Keratinocyte (primary cell): ENCODE results near the gene SMC2. TPM values are rescaled to one million over a fixed set of nuclear protein-coding genes. Genes with fewer than 3 reads are reported as not detected.

Experiments
- DNase-seq: peaks from one replicate; pipeline ENCODE4 v3.0.0-alpha.2; 2011; ENCODE audit warnings: low read depth, missing footprints, low spot score
- FAIRE-seq: peaks from 2 replicates; lab custom pipeline; 2011; peaks lifted over from hg19 to GRCh38; lab: Jason Lieb, UNC
- H2AFZ ChIP-seq: 2 replicates; pipeline ENCODE4 v1.6.0; 2012; ENCODE audit warnings: low read length, control low read depth, inconsistent platforms; ENCODE audit not compliant: control insufficient read depth
- H3K27ac ChIP-seq: 2 replicates; pipeline ENCODE4 v1.5.1; 2011; ENCODE audit warnings: low read length; ENCODE audit not compliant: control insufficient read depth, insufficient read depth
- H3K27me3 ChIP-seq: 3 replicates; pipeline ENCODE4 v1.6.0; 2011; ENCODE audit warnings: low read length; ENCODE audit not compliant: control insufficient read depth, insufficient read depth; ENCODE audit errors: extremely low read depth
- H3K36me3 ChIP-seq, 2 experiments: 2 replicates in 1 of 2; 3 replicates in 1 of 2; pipeline ENCODE4 v1.5.1; 2011; ENCODE audit warnings: low read length in 2 of 2, mild to moderate bottlenecking in 1 of 2; ENCODE audit not compliant: control insufficient read depth in 2 of 2, insufficient read depth in 2 of 2; ENCODE audit errors: extremely low read depth in 1 of 2
- H3K4me1 ChIP-seq: 3 replicates; pipeline ENCODE4 v1.5.1; 2011; ENCODE audit warnings: low read length; ENCODE audit not compliant: control insufficient read depth, insufficient read depth; ENCODE audit errors: extremely low read depth
- H3K4me2 ChIP-seq: 3 replicates; pipeline ENCODE4 v1.6.0; 2011; ENCODE audit warnings: low read depth, low read length; ENCODE audit not compliant: control insufficient read depth, insufficient read depth; ENCODE audit errors: extremely low read depth
- H3K4me3 ChIP-seq, 3 experiments: fragments of 200-600 bp in 1 of 3; sonication (generic) in 1 of 3; 2 replicates in 2 of 3; 3 replicates in 1 of 3; pipeline ENCODE4 v1.5.1; 2011 to 2016; ENCODE audit warnings: low read length in 3 of 3, mild to moderate bottlenecking in 3 of 3, control low read depth in 2 of 3, inconsistent platforms in 1 of 3, low read depth in 1 of 3, mixed read lengths in 1 of 3, mixed run types in 1 of 3, moderate library complexity in 1 of 3; ENCODE audit not compliant: control insufficient read depth in 2 of 3, insufficient read depth in 2 of 3; ENCODE audit errors: extremely low read depth in 1 of 3
- H3K79me2 ChIP-seq: 2 replicates; pipeline ENCODE4 v1.6.0; 2012; ENCODE audit warnings: low read length; ENCODE audit not compliant: control insufficient read depth, insufficient read depth
- H3K9ac ChIP-seq: 3 replicates; pipeline ENCODE4 v1.6.0; 2011; ENCODE audit warnings: low read length; ENCODE audit not compliant: control insufficient read depth, insufficient read depth; ENCODE audit errors: extremely low read depth
- H3K9me1 ChIP-seq: 3 replicates; pipeline ENCODE4 v1.6.0; 2011; ENCODE audit warnings: low read length; ENCODE audit not compliant: control insufficient read depth, insufficient read depth; ENCODE audit errors: extremely low read depth
- H3K9me3 ChIP-seq: 2 replicates; pipeline ENCODE4 v1.5.1; 2012; ENCODE audit warnings: low read depth, low read length; ENCODE audit not compliant: control insufficient read depth
- H4K20me1 ChIP-seq: 3 replicates; pipeline ENCODE4 v1.6.0; 2011; ENCODE audit warnings: low read length; ENCODE audit not compliant: control insufficient read depth, insufficient read depth; ENCODE audit errors: extremely low read depth
- EZH2 ChIP-seq: IDR thresholded peaks from one replicate; pipeline ENCODE4 v1.6.1; 2012; ENCODE audit warnings: inconsistent platforms, mild to moderate bottlenecking, low read length, moderate library complexity
- dilution Hi-C: fragments of 300-500 bp; cut with MboI; formaldehyde crosslinking; loops from one replicate; pipeline ENCODE4 v1.7.0; 2020; ENCODE audit warnings: low sequenced_read_pairs; ENCODE audit not compliant: extremely low pct_ligation_motif_present
- polyA plus RNA-seq, 5 experiments: library from polyadenylated mRNA; depleted of rRNA in 3 of 5; stranded (reverse) in 3 of 5; stranded (forward) in 1 of 5; unstranded in 1 of 5; fragments of >200 nt; gene quantifications; 1 replicate in 1 of 5; 2 replicates in 3 of 5; 3 replicates in 1 of 5; pipeline versions ENCODE4 v1.2.1 to v1.2.3, GENCODE V29; 2011 to 2012; ENCODE audit warnings: missing spikeins in 2 of 5, low read depth in 1 of 5, low replicate concordance in 1 of 5
- TF ChIP-seq, protein P1 (sequence below), 3 experiments: IDR thresholded peaks in 1 of 3; conservative IDR thresholded peaks in 1 of 3; optimal IDR thresholded peaks in 1 of 3; 2 replicates in 2 of 3; 3 replicates in 1 of 3; pipeline versions ENCODE3 to v1.5.1; 2011; ENCODE audit warnings: low read length in 3 of 3, mild to moderate bottlenecking in 3 of 3, moderate library complexity in 2 of 3, control low read depth in 1 of 3, inconsistent platforms in 1 of 3; ENCODE audit not compliant: insufficient read depth in 2 of 3; ENCODE audit errors: extremely low read depth in 1 of 3

Gene SMC2
- polyA plus RNA-seq, 1 donor (not counting 4 experiments of a cell fraction or from before 2014, with no cell fraction given), result 13.9 TPM

DNA sequence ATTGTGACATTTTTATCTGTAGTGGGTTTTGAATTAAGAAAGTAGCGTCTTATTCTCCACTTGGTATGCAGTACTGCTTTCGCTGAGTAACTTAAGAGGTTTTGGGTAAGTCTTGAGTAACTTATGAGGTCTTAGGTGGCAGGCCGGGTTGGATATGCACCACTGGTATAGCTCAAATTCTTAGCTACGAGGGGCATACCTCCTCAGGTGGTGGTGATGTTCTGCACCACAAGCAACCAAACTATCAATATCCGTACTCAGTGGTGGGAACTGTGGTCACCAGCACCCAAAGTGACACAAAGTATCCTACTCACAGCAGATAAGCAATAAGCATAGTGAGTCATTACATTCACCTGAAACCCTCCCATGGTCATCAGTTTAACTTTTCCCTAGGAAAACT, 13.7 kb downstream of the SMC2 start:
- H3K4me2 ChIP-seq, result no peak overlapping the region
- H3K9me1 ChIP-seq, result no peaks in the 10 kb centered on the region
- no peak for TF ChIP-seq EZH2
- TF ChIP-seq, protein P1, sequence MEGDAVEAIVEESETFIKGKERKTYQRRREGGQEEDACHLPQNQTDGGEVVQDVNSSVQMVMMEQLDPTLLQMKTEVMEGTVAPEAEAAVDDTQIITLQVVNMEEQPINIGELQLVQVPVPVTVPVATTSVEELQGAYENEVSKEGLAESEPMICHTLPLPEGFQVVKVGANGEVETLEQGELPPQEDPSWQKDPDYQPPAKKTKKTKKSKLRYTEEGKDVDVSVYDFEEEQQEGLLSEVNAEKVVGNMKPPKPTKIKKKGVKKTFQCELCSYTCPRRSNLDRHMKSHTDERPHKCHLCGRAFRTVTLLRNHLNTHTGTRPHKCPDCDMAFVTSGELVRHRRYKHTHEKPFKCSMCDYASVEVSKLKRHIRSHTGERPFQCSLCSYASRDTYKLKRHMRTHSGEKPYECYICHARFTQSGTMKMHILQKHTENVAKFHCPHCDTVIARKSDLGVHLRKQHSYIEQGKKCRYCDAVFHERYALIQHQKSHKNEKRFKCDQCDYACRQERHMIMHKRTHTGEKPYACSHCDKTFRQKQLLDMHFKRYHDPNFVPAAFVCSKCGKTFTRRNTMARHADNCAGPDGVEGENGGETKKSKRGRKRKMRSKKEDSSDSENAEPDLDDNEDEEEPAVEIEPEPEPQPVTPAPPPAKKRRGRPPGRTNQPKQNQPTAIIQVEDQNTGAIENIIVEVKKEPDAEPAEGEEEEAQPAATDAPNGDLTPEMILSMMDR (optimal IDR thresholded peaks at IDR 0.05 in 1 of 3, IDR thresholded peaks at IDR 0.05 in 1 of 3, conservative IDR thresholded peaks at IDR 0.05 in 1 of 3; ENCODE audit: extremely low read depth in 1 of 3, insufficient read depth in 2 of 3, low read length in 3 of 3), result no peak
- dilution Hi-C loops, result no loop called here
- no peaks in the 10 kb centered on the region for H3K9me3 ChIP-seq
- FAIRE-seq (no peak), DNase-seq (no peak)
- H3K36me3 ChIP-seq, result peaks cover 1 to 20% of the 10 kb centered on the region in 2 experiments
- H3K27ac ChIP-seq, result no peak overlapping the region
- no peaks in the 10 kb centered on the region for H4K20me1 ChIP-seq
- H3K27me3 ChIP-seq, result no peaks in the 10 kb centered on the region
- H3K4me3 ChIP-seq, result no peak overlapping the region
- H3K9ac ChIP-seq, result no peak overlapping the region
- H3K4me1 ChIP-seq, result no peaks in the 10 kb centered on the region
- no peaks in the 10 kb centered on the region for H3K79me2 ChIP-seq
- H2AFZ ChIP-seq, result no peak overlapping the region

GRCh38 chr9:104108315-104108714, 14.2 kb downstream of the SMC2 start:
- no peaks in the 10 kb centered on the region for H3K4me1 ChIP-seq
- H3K27me3 ChIP-seq, result no peaks in the 10 kb centered on the region
- no peaks in the 10 kb centered on the region for H3K9me3 ChIP-seq
- DNase-seq (no peak), FAIRE-seq (no peak)
- no peak overlapping the region for H3K4me2 ChIP-seq
- H3K9me1 ChIP-seq, result no peaks in the 10 kb centered on the region
- H3K9ac ChIP-seq, result no peak overlapping the region
- H4K20me1 ChIP-seq, result no peaks in the 10 kb centered on the region
- no peak overlapping the region for H3K27ac ChIP-seq
- no peak overlapping the region for H3K4me3 ChIP-seq
- TF ChIP-seq, protein P1 (optimal IDR thresholded peaks at IDR 0.05 in 1 of 3, IDR thresholded peaks at IDR 0.05 in 1 of 3, conservative IDR thresholded peaks at IDR 0.05 in 1 of 3; ENCODE audit: extremely low read depth in 1 of 3, insufficient read depth in 2 of 3, low read length in 3 of 3), result no peak
- TF ChIP-seq EZH2, result no peak
- no peaks in the 10 kb centered on the region for H3K79me2 ChIP-seq
- peaks cover 1 to 18% of the 10 kb centered on the region in 2 experiments for H3K36me3 ChIP-seq
- dilution Hi-C loops, result no loop called here
- no peak overlapping the region for H2AFZ ChIP-seq
